ENCODE data around the gene RAB31. TPM values are rescaled to one million over a fixed set of nuclear protein-coding genes. Genes with fewer than 3 reads are reported as not detected.
A peak's percentile ranks its signal among the peaks of the same experiment; 100 is the strongest.

RAB31 gene
- total RNA-seq, 4 donors from 2014 or later, result 22.9 to 98.1 (median 34.3) TPM

- TF ChIP-seq CTCF (IDR thresholded peaks at IDR 0.05) (no peak), POLR2A (IDR thresholded peaks at IDR 0.05) (no peak)
- H3K36me3 ChIP-seq, result no peaks in the 10 kb centered on the region
- H3K4me3 ChIP-seq, result no peak overlapping the region
- intact Hi-C loops (cut with DNase I; ENCODE audit: low total_unique reads), result no loop called here
- H3K9me3 ChIP-seq, result no peaks in the 10 kb centered on the region
- no peaks in the 10 kb centered on the region for H3K27me3 ChIP-seq
- H3K27ac ChIP-seq, result no peak overlapping the region
- peaks cover 7 to 8% of the 10 kb centered on the region in 2 donors for H3K4me1 ChIP-seq
- no peak for DNase-seq
Measured at GRCh38 chr18:9820719-9821118, 112.6 kb downstream of the RAB31 start.

DNA sequence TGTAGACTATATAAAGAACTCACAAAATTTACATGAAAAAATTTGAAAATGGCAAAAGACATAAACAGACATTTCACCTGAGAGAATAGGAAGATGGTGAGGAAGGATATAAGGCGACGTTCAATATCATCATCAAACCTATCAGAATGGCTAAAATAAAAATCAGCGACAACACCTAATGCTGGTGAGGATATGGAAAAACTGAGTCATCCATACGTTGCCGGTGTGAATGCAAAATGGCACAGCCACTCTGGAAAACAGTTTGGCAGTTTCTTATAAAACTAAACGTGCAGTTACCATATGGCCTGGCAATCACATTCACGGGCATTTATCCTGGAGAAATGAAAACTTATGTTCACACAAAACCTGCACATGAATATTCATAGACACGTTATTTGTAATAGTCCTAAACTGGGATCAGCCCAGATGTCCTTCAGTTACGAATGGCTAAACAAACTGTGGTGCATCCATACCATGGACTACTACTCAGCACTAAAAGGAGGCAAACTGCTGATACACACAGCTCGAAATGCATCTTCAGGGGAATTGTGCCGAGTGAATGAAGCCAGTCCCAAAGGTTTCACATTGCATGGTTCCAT, 114.6 kb downstream of the RAB31 start:
- intact Hi-C loops (cut with DNase I; ENCODE audit: low total_unique reads), result no loop called here
- Histone ChIP-seq H3K27ac (no peak overlapping the region), H3K9me3 (no peaks in the 10 kb centered on the region), H3K4me1 (peaks cover 7 to 8% of the 10 kb centered on the region in 2 donors), H3K36me3 (no peaks in the 10 kb centered on the region), H3K4me3 (no peak overlapping the region), H3K27me3 (no peaks in the 10 kb centered on the region)
- no peak for DNase-seq
- TF ChIP-seq CTCF (IDR thresholded peaks at IDR 0.05), result no peak
- TF ChIP-seq POLR2A (IDR thresholded peaks at IDR 0.05), result no peak

DNA sequence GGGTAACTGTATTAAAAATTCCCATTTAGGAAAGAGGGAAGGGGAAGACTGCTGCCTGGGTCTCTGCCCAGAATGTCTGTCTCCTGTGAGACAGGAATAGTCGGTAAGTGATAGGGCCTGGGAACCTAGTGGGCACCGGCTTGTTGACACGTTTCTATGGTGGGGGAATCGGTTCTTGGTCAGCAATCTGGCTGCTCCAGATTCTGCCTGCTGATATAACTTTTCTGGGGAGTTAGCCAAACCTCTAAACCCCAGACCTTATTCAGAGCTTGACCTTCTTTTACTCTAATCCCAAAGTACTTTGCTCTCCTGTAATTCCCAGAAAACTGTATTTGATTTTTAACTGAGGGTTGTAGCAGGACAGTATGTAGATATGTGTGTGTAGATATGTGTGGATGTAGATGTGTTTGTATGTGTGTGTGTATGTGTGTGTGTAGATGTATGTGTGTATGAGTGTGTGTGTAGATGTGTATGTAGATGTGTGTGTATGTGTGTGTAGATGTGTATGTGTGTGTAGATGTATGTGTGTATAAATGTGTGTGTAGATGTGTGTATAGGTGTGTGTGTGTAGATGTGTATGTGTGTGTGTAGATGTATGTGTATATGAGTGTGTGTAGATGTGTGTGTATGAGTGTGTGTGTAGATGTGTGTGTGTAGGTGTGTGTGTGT, 115.8 kb downstream of the RAB31 start:
- intact Hi-C loops (cut with DNase I; ENCODE audit: low total_unique reads), result no loop called here
- Histone ChIP-seq H3K4me3 (no peak overlapping the region), H3K9me3 (no peaks in the 10 kb centered on the region), H3K27ac (peak overlapping the region in 1 of 2 donors; percentile 43), H3K27me3 (no peaks in the 10 kb centered on the region), H3K36me3 (no peaks in the 10 kb centered on the region), H3K4me1 (peaks cover 7 to 13% of the 10 kb centered on the region in 2 donors)
- DNase-seq, result no peak
- TF ChIP-seq POLR2A (IDR thresholded peaks at IDR 0.05) (no peak), CTCF (IDR thresholded peaks at IDR 0.05) (no peak)

- Histone ChIP-seq H3K27me3 (no peaks in the 10 kb centered on the region), H3K27ac (peak overlapping the region in 1 of 2 donors; percentile 43), H3K36me3 (no peaks in the 10 kb centered on the region), H3K4me1 (peaks cover 7 to 13% of the 10 kb centered on the region in 2 donors), H3K9me3 (no peaks in the 10 kb centered on the region), H3K4me3 (no peak overlapping the region)
- no peak for TF ChIP-seq POLR2A (IDR thresholded peaks at IDR 0.05)
- no peak for TF ChIP-seq CTCF (IDR thresholded peaks at IDR 0.05)
- intact Hi-C loops (cut with DNase I; ENCODE audit: low total_unique reads), result no loop called here
- DNase-seq, result no peak
Measured at GRCh38 chr18:9824474-9824832, 116.4 kb downstream of the RAB31 start.

- H3K27ac ChIP-seq, result peak overlapping the region; percentile 2 to 43
- no peak for DNase-seq
- no peak overlapping the region for H3K4me3 ChIP-seq
- TF ChIP-seq POLR2A (IDR thresholded peaks at IDR 0.05), result no peak
- no peak for TF ChIP-seq CTCF (IDR thresholded peaks at IDR 0.05)
- no peaks in the 10 kb centered on the region for H3K9me3 ChIP-seq
- H3K4me1 ChIP-seq, result peaks cover 7 to 13% of the 10 kb centered on the region in 2 donors
- intact Hi-C loops (cut with DNase I; ENCODE audit: low total_unique reads), result no loop called here
- no peaks in the 10 kb centered on the region for H3K27me3 ChIP-seq
- no peaks in the 10 kb centered on the region for H3K36me3 ChIP-seq
Measured at GRCh38 chr18:9824952-9825371, 116.9 kb downstream of the RAB31 start.

Data from uterus (tissue), 4 donors.